CD4-positive, alpha-beta T cell treated with Interleukin-17A for 1 hour (primary cell): Measurements from ENCODE around the gene ZFP37.
"Not testable (repeated sequence)": the region's sequence is repeated elsewhere in the genome, so short reads cannot be mapped to it uniquely, and the experiment has no call there.

Experiments
- DNase-seq: peaks from one replicate; pipeline ENCODE4 v3.0.0-alpha.2; 2020

Gene ZFP37

DNA sequence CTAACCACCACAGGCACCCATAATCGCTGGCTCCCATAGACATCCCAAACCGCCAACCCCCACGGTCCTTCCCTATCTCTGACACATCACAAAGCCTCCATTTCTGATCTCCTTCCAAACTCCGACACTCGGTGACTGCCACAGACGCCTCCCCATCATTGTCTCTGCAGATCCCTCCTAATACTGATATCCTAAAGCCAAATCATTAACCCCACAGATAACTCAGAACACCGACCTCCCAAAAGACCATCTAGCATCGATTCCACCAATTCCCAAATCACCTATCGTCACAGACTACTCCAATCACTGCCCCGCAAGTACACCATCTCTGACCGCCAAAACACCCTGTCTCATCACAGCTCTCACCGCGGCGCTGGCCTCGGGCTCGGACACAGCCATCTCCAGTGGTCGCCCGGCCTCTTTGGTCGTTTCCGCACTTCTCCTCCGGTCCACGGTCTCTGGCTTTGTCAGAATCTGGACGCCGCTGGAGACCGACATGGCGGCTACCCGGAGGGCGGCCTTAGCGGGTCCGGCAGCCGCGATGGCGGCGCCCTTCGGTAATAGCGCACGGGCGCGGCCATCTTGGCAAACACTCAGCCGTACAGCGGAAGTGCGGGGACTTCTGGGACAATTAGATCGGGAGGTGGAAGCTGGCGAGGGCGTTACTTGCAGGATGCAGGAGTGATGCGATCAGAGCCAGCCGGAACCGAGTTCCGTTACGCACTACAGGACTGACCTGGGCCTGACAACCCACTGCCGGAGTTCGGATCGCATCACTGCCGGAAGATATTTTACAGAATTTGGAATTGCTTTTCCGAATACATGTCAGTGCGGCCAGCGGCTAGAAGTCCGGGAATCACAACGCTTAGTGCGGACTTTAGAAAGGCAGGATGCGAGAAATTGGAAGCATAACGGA, at the start of gene ZFP37:
ZFP37 (minus strand) TSS at position 534 of the 916 bp plus-strand sequence; CDS start at position 498, 36 bp downstream.
- DNase-seq, result peak; percentile 80

DNA sequence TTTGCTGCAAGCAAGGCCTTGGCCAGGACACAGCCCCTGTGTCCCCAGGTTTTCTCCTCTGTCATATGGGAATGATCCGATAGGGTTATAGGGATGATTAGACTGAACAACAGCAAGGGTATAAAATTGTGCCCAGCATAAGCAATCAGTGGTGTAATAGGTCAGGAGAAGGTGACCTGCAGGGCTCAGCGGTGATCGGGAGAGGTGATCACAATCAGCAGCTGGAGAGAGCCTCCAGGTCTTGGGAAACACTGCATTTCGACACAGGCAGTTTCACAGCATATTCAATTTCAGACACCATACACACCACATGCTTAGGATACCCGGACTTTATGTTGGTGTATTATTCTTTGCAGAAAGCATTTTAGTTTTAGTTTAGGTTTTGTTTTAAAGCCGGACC, 48.8 kb upstream of the ZFP37 start:
- DNase-seq, result not testable (repeated sequence)

DNA sequence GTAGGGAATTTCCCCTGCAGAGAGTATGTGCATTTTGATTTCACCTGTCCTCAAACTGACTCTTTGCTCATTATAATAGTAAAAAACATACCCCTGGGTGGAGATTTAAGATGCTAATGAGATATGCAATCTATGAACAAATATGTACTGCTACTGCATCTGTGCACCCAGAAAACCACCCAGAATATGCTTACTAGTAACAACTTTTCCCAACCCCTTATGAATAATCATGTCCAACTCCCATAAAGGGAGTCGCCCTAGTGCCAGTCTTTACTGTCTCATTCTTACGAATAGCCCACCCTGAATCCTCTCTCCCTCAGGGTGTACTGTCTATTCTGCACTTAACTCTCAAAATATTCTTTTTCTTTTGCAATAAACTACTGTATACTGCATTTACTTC, 39.0 kb upstream of the ZFP37 start:
- DNase-seq, result no peak

DNA sequence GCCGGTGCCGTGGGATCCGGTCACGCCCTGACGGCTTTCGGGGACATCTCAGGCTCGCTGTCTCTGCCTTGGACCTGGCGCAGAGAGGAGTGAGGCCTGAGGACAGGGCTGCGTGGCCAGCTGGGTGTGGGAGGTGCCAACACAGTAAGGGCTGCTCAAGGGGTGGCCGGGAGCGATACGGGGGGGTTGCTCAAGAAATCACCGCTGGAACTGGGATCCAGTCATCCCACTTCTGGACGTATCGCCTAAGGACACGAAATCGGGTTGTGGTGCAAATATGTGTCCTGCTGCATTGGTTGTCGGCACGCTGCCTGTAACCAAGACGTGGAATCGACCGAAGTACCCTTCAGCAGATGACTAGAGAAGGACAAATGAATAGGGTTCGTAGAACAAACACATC, 33.4 kb upstream of the ZFP37 start:
- not testable (repeated sequence) for DNase-seq

DNA sequence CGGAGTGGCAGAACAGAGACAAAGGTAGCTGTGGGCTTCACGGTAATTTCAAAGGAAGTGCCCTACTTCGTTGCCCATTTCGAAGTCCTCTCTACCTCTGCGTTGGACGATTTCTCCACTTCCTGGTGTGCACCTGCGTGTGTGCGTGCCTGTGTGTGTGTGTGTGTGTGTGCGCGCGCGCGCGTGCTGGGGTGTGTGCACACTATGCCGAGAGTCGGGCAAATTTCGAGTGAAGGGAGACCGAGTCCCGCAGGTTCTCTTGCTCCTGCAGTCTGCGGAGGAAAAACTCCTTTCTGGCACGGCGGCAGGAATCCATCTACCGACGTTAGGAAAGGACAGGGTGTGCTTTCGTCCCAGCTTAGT, 32.6 kb upstream of the ZFP37 start:
- not testable (repeated sequence) for DNase-seq

DNA sequence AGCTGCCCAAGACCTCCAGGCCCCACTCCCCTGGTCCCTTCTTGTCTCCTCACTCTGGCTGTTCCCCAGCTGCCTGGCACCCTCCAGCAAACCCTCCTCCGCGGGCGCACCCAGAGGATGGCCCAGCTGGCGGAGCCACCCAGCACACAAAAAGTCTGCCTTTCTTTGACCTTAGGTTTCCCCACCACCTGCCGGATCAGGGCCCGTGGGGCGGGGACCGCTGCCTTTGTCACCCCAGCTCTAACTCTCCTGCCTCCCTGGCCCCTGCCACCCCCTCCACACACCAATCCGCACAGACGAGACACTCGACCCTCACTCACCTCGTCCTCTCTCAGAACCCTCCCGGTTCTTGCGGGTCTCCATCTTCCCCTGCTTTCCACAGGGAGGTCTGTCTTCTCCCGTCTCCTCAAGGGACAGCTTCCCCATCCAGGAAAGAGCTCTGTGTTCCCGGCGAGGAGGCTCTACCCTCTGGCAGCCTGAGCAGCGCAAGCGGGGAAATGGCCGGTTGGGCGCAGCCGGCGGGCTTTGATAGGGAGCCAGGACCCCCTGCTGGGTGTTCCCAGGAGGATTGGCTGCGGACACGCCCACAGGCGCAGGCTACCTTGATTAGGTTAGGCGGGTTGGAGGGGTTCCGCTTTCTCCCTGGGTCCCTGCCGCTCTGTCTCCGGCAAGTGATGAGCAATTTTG, 32.1 kb upstream of the ZFP37 start:
- DNase-seq, result not testable (repeated sequence)

DNA sequence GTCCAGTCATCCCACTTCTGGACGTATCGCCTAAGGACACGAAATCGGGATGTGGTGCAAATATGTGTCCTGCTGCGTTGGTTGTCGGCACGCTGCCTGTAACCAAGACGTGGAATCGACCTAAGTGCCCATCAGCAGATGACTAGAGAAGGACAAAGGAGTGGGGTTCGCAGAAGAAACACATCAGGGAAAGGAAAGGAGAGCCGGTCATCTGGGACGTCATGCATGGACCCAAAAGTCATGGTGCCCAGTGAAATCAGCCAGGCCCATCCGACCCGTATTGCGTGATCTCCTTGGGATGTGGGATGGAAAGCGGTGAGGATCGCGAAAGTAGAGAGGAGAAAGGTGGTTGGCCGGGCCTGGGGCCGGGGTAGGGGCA, 6.4 kb upstream of the ZFP37 start:
- not testable (repeated sequence) for DNase-seq

DNA sequence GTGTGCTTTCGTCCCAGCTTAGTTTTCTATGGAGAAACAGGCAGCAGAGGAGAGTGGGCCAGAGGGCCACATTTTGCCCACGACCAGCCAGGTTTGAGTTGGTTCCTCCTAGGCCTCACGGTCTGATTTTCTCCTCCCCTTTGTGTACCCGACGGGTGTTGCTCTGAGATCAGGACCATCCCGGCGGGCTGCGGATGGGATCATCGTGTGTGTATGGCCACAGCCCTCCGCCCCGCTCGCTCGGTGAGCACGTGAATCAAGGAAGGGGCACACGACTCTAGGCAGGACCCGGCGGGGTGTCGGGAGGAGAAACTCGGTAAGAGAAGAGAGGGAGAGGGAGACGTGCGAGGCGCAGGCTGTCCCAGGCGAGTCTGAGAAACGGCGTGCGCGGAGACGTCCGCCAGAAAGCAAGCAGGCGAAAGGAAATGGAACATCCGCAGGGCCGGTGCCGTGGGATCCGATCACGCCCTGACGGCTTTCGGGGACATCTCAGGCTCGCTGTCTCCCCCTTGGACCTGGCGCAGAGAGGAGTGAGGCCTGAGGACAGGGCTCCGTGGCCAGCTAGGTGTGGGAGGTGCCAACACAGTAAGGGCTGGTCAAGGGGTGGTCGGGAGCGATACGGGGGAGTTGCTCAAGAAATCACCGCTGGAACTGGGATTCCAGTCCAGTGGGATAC, 5.9 kb upstream of the ZFP37 start:
- DNase-seq, result not testable (repeated sequence)

DNA sequence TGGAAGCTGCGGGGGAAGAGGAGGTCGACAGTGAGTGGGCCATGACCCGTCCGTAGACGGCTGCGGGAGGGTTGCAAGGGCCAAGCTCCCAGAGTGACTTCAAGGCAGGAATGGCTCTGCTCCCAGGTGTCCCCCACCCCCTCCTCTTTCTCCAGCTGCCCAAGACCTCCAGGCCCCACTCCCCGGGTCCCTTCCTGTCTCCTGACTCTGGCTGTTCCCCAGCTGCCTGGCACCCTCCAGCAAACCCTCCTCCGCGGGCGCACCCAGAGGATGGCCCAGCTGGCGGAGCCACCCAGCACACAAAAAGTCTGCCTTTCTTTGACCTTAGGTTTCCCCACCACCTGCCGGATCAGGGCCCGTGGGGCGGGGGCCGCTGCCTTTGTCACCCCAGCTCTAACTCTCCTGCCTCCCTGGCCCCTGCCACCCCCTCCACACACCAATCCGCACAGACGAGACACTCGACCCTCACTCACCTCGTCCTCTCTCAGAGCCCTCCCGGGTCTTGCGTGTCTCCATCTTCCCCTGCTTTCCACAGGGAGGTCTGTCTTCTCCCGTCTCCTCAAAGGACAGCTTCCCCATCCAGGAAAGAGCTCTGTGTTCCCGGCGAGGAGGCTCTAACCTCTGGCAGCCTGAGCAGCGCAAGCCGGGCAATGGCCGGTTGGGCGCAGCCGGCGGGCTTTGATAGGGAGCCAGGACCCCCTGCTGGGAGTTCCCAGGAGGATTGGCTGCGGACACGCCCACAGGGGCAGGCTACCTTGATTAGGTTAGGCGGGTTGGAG, 4.7 kb upstream of the ZFP37 start:
- not testable (repeated sequence) for DNase-seq

DNA sequence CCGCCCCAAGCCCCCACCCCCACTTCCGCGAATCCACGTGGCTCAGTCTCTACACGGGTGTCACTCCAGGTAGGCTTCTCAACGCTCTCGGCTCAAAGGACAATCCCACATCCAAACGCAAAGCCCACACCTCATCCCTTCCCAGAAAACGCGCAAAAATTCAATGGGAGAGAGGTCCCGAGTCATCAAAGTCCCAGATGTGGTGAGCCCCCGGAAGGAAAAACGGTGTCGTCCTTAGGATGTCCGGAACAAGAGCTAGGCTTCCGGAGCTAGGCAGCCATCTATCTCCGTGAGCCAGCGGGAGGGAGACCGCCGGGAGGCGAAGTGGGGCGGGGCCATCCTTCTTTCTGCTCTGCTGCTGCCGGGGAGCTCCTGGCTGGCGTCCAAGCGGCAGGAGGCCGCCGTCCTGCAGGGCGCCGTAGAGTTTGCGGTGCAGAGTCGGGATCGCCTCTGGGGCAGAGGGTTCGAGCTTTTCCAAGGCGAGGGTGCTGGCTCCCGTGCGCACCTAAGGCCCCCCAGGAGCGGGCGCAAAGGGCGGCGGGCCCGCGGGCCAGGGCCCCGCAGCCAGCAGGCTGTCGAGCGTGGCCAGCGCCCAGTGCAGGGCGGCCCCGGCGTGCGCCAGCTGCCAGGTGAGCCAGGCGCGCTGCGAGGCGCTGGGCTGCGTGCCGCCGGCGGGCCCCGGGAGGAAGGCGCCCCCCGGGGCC, 3.2 kb upstream of the ZFP37 start:
- DNase-seq, result not testable (repeated sequence)

DNA sequence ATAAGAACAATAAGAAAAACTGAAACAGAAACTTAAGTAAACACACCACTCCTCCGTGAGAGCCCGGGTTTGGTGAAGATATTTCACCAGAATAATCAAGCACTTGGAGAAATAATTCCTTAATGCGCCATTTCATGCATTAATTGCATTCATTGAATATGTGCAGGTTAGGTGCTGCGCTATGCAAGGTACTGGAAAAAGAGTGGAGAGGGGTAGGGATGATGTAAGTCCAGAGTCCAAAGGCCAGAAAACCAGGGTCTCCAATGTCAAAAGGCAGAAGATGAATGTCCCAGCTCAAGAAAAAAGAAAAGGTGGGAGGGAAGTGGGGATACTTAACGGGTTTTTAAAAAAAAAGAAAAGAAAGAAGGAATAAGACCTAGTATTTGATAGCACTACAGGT, 669 bp upstream of the ZFP37 start:
- peak; percentile 12 for DNase-seq

DNA sequence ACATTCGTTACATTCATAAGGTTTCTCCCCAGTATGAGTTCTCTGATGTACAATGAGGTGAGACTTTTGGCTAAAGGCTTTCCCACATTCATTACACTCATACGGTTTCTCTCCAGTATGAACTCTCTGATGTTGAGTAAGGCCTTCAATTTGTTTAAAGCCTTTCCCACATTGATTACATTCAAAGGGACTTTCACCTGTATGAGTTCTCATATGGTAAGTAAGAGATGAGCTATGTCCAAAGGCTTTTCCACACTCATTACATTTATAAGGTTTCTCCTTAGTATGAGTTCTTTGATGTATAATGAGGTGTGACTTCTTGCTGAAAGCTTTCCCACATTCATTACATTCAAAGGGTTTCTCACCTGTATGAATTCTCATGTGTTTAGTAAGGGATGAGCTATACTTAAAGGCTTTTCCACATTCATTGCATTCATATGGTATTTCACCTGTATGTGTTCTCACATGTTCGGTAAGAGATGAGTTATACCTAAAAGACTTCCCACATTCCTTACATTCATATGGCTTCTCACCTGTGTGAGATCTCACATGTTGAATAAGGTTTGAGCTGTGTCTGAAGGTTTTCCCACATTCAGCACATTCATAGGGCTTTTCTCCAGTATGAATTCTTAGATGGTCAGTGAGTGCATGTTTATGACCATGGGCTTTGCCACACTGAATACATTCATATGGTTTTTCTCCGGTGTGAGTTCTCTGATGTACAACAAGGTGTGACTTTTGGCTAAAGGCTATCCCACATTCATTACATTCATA, 13.5 kb downstream of the ZFP37 start:
- DNase-seq, result no peak

DNA sequence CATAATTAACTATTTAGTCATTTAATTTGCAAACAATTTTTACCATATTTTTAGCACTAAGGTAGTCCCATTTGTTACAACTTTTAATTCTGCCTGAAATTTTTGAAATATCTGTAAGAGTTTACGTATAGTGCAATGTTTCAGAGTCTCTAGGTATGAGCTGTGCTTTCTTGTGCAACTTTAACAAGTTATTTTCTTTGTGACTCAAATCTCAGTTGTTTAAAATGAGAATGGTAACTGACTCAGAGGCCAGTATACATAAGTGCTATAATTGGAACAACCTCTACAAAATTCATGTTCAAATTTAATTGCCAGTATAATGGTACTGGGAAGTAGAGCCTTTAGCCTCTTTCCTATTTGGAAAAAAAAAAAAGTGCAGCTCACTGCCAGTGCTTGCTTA, 30.3 kb downstream of the ZFP37 start:
- DNase-seq, result no peak

DNA sequence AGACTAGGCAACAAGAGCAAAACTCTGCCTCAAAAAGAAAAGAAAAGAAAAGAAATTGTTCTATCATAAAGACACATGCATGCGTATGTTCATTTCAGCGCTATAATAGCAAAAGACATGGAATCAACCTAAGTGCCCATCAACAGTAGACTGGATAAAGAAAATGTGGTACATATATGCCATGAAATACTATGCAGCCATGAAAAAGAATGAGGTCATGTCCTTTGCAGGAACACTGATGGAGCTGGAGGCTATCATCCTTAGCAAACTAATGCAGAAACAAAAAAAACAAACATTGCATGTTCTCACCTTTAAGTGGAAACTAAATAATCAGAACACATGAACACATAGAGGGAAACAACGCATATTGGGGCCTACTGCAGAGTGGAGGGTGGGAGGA, 38.3 kb downstream of the ZFP37 start:
- no peak for DNase-seq

DNA sequence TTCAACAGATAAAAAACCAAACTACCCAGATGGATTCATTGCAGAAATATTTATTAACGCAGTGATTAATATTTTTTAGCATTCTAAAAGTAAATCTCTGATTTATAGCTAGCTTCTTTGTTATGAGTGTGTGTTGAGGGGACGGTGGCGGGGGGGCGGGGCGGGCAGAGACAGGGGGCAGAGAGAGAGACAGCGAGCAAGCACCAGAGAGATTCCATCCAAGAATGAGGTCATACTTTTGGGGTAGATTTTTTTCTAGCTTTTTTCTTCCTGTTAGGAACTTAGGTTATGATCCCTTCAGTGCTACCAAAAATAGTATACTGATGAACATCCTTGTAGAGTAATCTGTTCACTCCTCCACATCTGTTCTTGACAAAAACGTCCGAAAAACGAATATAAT, 44.0 kb downstream of the ZFP37 start:
- DNase-seq, result no peak

DNA sequence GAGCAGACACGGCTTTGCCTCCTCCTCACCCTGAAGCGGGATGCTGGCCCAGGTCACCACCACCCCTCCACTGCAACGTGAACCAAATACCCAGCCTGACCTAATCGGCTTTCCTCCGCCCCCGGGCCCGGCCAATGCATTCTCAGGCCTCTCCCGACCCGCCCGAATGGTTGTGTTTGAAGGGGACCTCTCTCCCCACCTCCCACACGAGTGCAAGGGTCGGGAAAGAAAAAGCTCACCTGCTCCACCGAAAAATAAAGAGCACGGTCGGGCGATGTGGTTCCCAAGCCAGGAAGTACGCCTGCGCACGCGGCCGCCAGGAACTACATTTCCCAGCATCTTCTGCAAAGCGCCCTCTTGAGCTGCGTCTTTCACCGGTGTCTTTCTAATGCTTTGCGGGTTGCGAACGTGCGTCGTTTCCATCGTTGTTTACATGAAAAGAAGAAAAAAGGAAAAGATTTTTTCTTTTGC, 44.6 kb downstream of the ZFP37 start, which contains the start of gene ZNF883:
ZNF883 (minus strand) TSS at position 282 of the 471 bp plus-strand sequence.
- peak; percentile 32 for DNase-seq

DNA sequence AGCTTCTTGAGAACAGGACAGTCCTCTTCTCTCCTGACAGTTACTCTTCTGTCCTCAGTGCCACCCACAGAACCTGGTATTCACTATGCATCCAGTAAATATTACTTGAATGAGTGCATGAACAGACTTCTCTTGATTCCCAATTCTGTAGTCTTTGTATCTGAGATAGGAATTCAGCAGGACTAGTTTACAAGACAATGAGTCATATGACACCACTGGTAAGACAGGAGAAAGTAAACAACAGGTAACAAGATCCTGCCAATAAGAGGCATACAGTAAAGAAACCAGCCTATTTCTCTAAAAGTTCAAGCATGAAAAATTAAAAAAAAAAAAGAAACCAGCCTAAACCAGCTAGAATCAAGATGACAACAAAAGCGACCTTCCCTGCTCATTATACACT, 50.7 kb downstream of the ZFP37 start:
- DNase-seq, result no peak

DNA sequence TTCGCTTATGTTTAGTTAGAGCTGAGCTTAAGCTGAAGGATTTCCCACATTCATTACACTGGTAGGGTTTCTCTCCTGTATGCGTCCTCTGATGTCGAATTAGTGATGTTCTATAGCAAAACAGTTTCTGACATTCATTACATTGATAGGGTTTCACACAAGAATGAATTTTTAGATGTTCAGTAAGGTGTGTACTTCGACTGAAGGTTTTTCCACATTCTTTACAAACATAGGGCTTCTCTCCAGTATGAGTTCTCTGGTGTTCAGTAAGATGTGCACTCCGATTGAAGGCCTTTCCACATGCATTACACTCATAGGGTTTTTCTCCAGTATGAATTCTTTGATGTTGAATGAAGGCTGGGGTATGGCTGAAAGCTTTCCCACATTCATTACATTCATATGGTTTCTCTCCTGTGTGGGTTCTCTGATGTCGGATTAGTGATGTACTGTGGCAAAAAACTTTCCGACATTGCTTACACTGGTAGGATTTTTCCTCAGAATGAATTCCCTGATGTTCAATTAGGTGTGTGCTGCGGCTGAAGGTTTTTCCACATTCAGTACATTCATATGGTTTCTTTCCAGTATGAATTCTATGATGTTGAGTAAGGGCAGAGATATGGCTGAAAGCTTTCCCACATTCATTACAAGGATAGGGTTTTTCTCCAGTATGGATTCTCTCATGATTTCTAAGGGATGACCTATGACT, 59.1 kb downstream of the ZFP37 start:
- DNase-seq, result no peak
